HepG2 (cell line): Measurements from ENCODE around the gene EXOC3L2. TPM values are rescaled to one million over a fixed set of nuclear protein-coding genes. Genes with fewer than 3 reads are reported as not detected.
A peak's percentile ranks its signal among the peaks of the same experiment; 100 is the strongest.

Source experiments
- ATAC-seq: fragments of 200-7000 bp; cut with Tn5 transposase; 3 replicates; pipeline ENCODE4 v1.9.1; 2020; ENCODE audit warnings: mild to moderate bottlenecking, moderate library complexity
- BruUV-seq: library from RNA; stranded (reverse); fragments of 400-500 nt; replicated peaks from 2 replicates; lab custom pipeline; 2021; lab: Mats Ljungman, UMichigan
- CTCF ChIA-PET: fragments of 300-600 bp; formaldehyde crosslinking; extraction: SDS; loops from one replicate; lab custom pipeline; 2021; ENCODE audit warnings: low total read pairs, inconsistent platforms, low intra/inter-chr PET ratio; lab: Yijun Ruan, JAX
- POLR2A ChIA-PET: fragments of 350-600 bp; sonication (Branson Sonifier 250); formaldehyde crosslinking; loops from one replicate; lab custom pipeline; 2020; ENCODE audit warnings: antibody characterized with exemption, inconsistent platforms; lab: Yijun Ruan, JAX
- DNase-seq: peaks from one replicate; pipeline ENCODE4 v3.0.0-alpha.2; 2015; ENCODE audit warnings: low spot score
- FAIRE-seq: peaks from 3 replicates; lab custom pipeline; 2011; peaks lifted over from hg19 to GRCh38; lab: Jason Lieb, UNC
- H2AFZ ChIP-seq: one replicate; pipeline ENCODE4 v1.6.1; 2011; ENCODE audit warnings: low read length, inconsistent platforms
- H3K27ac ChIP-seq: fragments of 300-600 bp; 3 replicates; pipeline ENCODE4 v1.8.0; 2011; ENCODE audit warnings: mixed run types, mild to moderate bottlenecking, mixed read lengths, low read length, inconsistent platforms; ENCODE audit not compliant: insufficient read depth; ENCODE audit errors: extremely low read length
- H3K27me3 ChIP-seq, 2 experiments: fragments of 200-600 bp in 1 of 2; 2 replicates in 1 of 2; 3 replicates in 1 of 2; pipeline versions ENCODE4 v1.6.0 to v1.8.0; 2011; ENCODE audit warnings: low read length in 2 of 2, mild to moderate bottlenecking in 2 of 2, moderate library complexity in 2 of 2, inconsistent platforms in 1 of 2; ENCODE audit not compliant: insufficient read depth in 2 of 2, control insufficient read depth in 1 of 2
- H3K36me3 ChIP-seq, 2 experiments: fragments of 200-600 bp in 1 of 2; replicated peaks in 1 of 2; 2 replicates in 1 of 2; 3 replicates in 1 of 2; pipeline versions ENCODE4 v1.5.1 to v1.8.0; 2011; ENCODE audit warnings: low read length in 2 of 2, inconsistent platforms in 1 of 2; ENCODE audit not compliant: insufficient read depth in 2 of 2, control insufficient read depth in 1 of 2
- H3K4me1 ChIP-seq: 2 replicates; pipeline ENCODE4 v1.5.1; 2012; ENCODE audit warnings: low read length, inconsistent platforms; ENCODE audit not compliant: insufficient read depth
- H3K4me2 ChIP-seq: 2 replicates; pipeline ENCODE4 v1.6.0; 2011; ENCODE audit warnings: low read depth, low read length, inconsistent platforms
- H3K4me3 ChIP-seq, 3 experiments: fragments of 200-600 bp in 1 of 3; sonication (generic), shearing (Covaris generic) in 1 of 3; replicated peaks in 1 of 3; 2 replicates each; pipeline ENCODE4 v1.5.1; 2011 to 2016; ENCODE audit warnings: low read length in 3 of 3, inconsistent platforms in 2 of 3, low read depth in 2 of 3, mild to moderate bottlenecking in 2 of 3, control low read depth in 1 of 3, mixed read lengths in 1 of 3; ENCODE audit not compliant: insufficient read depth in 1 of 3
- H3K79me2 ChIP-seq: one replicate; pipeline ENCODE4 v1.6.1; 2011; ENCODE audit warnings: low read length, inconsistent platforms; ENCODE audit not compliant: insufficient read depth
- H3K9ac ChIP-seq: 2 replicates; pipeline ENCODE4 v1.6.0; 2011; ENCODE audit warnings: mild to moderate bottlenecking, low read depth, low read length, inconsistent platforms; ENCODE audit not compliant: insufficient read depth
- H3K9me3 ChIP-seq: 2 replicates; pipeline ENCODE4 v1.5.1; 2012; ENCODE audit warnings: mild to moderate bottlenecking, low read length
- H4K20me1 ChIP-seq: 2 replicates; pipeline ENCODE4 v1.6.0; 2011; ENCODE audit warnings: inconsistent platforms, mild to moderate bottlenecking, low read length, moderate library complexity; ENCODE audit not compliant: insufficient read depth
- MIXL1 ChIP-seq: IDR thresholded peaks from 2 replicates; pipeline ENCODE4 v1.6.1; 2016
- MTA1 ChIP-seq: sonication (generic); formaldehyde crosslinking; IDR thresholded peaks from 2 replicates; pipeline ENCODE4 v1.4.0; 2020; ENCODE audit warnings: missing genetic modification reagents, mild to moderate bottlenecking, borderline replicate concordance
- NRL ChIP-seq: sonication (generic); formaldehyde crosslinking; IDR thresholded peaks from 2 replicates; pipeline ENCODE4 v1.5.0; 2020; ENCODE audit warnings: missing genetic modification reagents, mild to moderate bottlenecking, moderate library complexity, borderline replicate concordance
- WGBS: methylation state at CpG from one replicate; pipeline ENCODE4 v1.1.6; 2017; ENCODE audit warnings: low lambda C conversion rate; 5-methylcytosine and 5-hydroxymethylcytosine counted together
- in situ Hi-C: cut with HindIII; loops from 2 replicates; pipeline ENCODE4 v1.10.0; 2017; ENCODE audit warnings: low pct_unique_long_range_greater_than_20kb; ENCODE audit not compliant: extremely low pct_ligation_motif_present
- intact Hi-C: fragments of 100-400 bp; cut with micrococcal nuclease; formaldehyde crosslinking; loops from one replicate; pipeline ENCODE4 v1.10.0; 2022; ENCODE audit not compliant: unreplicated experiment
- polyA plus RNA-seq, 8 experiments: library from polyadenylated mRNA; depleted of rRNA in 3 of 8; stranded (reverse) in 7 of 8; unstranded in 1 of 8; fragments of >200 nt; fragmentation: Illumina TruSeq in 4 of 8; extraction: Trizol in 4 of 8; gene quantifications; 2 replicates each; pipeline versions ENCODE4 v1.2.1 to v1.2.3, GENCODE V29; 2011 to 2016; ENCODE audit warnings: low read depth in 4 of 8, missing spikeins in 1 of 8, mixed read lengths in 1 of 8; ENCODE audit not compliant: insufficient read depth in 1 of 8
- total RNA-seq, 5 experiments: library from RNA; depleted of rRNA; stranded (reverse); fragments of >200 nt; fragmentation: Illumina TruSeq; extraction: Trizol; gene quantifications; 2 replicates each; pipeline ENCODE4 v1.2.3, GENCODE V29; 2016; ENCODE audit warnings: low read depth in 1 of 5
- TF ChIP-seq, protein P1 (sequence below): sonication (generic); formaldehyde crosslinking; IDR thresholded peaks from 2 replicates; pipeline ENCODE4 v1.5.1; 2020; ENCODE audit warnings: mild to moderate bottlenecking, missing genetic modification reagents, moderate library complexity
- TF ChIP-seq, protein P2 (sequence below): sonication (generic); formaldehyde crosslinking; IDR thresholded peaks from 2 replicates; pipeline ENCODE4 v1.4.0; 2020; ENCODE audit warnings: missing genetic modification reagents

The EXOC3L2 gene
- total and polyA plus RNA-seq, 2 of the 13 experiments (the other 11 are each of a cell fraction or from before 2014, with no cell fraction given), result 0.21 TPM; not detected in 1

DNA sequence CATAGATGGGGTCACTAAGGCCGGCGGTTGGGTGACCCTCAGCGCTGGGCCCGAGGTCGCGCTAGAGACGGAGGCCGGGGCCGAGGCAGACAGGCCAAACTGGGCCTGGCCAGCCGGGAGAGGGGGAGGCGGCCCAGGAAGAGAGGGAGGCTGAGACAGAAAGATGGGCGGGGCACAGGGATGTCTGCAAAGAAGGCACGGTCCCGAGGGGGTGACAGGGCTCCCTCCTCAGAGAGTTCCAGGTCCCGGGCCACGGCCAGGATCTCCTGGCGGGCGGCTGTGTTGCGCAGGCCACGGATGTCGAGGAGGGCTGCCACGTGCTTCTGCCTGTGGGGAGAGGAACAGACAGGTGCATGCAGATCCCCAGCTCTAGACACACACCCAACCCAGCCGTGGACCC, 32.2 kb downstream of the EXOC3L2 start:
- BruUV-seq, result no TSS peak
- Histone ChIP-seq H4K20me1 (no peaks in the 10 kb centered on the region), H3K4me3 (no peak overlapping the region), H3K4me2 (no peak overlapping the region), H3K27me3 (peaks cover 8 to 51% of the 10 kb centered on the region in 2 experiments; a peak in 4 of 5 replicates), H2AFZ (no peak overlapping the region), H3K9ac (no peak overlapping the region), H3K79me2 (no peaks in the 10 kb centered on the region), H3K27ac (no peak overlapping the region), H3K36me3 (no peaks in the 10 kb centered on the region), H3K4me1 (peaks cover 17% of the 10 kb centered on the region; the same call in 1 of the 2 replicates), H3K9me3 (no peaks in the 10 kb centered on the region)
- intact Hi-C loops, result no loop called here
- no peak for FAIRE-seq
- no peak for ATAC-seq
- WGBS, result 11% methylated on average over 10 of the region's 23 CpGs
- in situ Hi-C loops, result no loop called here
- TF ChIP-seq NRL (CRISPR knock-in tag) (no peak), MIXL1 (no peak), MTA1 (CRISPR knock-in tag) (no peak)
- TF ChIP-seq, protein P1, sequence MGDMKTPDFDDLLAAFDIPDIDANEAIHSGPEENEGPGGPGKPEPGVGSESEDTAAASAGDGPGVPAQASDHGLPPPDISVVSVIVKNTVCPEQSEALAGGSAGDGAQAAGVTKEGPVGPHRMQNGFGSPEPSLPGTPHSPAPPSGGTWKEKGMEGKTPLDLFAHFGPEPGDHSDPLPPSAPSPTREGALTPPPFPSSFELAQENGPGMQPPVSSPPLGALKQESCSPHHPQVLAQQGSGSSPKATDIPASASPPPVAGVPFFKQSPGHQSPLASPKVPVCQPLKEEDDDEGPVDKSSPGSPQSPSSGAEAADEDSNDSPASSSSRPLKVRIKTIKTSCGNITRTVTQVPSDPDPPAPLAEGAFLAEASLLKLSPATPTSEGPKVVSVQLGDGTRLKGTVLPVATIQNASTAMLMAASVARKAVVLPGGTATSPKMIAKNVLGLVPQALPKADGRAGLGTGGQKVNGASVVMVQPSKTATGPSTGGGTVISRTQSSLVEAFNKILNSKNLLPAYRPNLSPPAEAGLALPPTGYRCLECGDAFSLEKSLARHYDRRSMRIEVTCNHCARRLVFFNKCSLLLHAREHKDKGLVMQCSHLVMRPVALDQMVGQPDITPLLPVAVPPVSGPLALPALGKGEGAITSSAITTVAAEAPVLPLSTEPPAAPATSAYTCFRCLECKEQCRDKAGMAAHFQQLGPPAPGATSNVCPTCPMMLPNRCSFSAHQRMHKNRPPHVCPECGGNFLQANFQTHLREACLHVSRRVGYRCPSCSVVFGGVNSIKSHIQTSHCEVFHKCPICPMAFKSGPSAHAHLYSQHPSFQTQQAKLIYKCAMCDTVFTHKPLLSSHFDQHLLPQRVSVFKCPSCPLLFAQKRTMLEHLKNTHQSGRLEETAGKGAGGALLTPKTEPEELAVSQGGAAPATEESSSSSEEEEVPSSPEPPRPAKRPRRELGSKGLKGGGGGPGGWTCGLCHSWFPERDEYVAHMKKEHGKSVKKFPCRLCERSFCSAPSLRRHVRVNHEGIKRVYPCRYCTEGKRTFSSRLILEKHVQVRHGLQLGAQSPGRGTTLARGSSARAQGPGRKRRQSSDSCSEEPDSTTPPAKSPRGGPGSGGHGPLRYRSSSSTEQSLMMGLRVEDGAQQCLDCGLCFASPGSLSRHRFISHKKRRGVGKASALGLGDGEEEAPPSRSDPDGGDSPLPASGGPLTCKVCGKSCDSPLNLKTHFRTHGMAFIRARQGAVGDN (CRISPR knock-in tag), result 0 out of 2 replicates have a peak, but pooled peaks have one; percentile 8
- TF ChIP-seq, protein P2, sequence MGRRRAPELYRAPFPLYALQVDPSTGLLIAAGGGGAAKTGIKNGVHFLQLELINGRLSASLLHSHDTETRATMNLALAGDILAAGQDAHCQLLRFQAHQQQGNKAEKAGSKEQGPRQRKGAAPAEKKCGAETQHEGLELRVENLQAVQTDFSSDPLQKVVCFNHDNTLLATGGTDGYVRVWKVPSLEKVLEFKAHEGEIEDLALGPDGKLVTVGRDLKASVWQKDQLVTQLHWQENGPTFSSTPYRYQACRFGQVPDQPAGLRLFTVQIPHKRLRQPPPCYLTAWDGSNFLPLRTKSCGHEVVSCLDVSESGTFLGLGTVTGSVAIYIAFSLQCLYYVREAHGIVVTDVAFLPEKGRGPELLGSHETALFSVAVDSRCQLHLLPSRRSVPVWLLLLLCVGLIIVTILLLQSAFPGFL (CRISPR knock-in tag), result no peak
- POLR2A ChIA-PET, result no interaction called here
- CTCF ChIA-PET, result no interaction called here
- DNase-seq, result no peak
